GM18505 (cell line): Measurements from ENCODE around the gene ALDH3A2.

ENCODE experiments used
- ATAC-seq: cut with Tn5 transposase; IDR thresholded peaks from one replicate; pipeline ENCODE4 v1.9.1; 2021; ENCODE audit not compliant: unreplicated experiment
- POLR2A ChIP-seq: IDR thresholded peaks from 4 replicates; pipeline ENCODE4 v1.6.1; 2011; ENCODE audit warnings: borderline replicate concordance; ENCODE audit not compliant: insufficient read depth, insufficient read length; ENCODE audit errors: extremely low read depth

The ALDH3A2 gene

DNA sequence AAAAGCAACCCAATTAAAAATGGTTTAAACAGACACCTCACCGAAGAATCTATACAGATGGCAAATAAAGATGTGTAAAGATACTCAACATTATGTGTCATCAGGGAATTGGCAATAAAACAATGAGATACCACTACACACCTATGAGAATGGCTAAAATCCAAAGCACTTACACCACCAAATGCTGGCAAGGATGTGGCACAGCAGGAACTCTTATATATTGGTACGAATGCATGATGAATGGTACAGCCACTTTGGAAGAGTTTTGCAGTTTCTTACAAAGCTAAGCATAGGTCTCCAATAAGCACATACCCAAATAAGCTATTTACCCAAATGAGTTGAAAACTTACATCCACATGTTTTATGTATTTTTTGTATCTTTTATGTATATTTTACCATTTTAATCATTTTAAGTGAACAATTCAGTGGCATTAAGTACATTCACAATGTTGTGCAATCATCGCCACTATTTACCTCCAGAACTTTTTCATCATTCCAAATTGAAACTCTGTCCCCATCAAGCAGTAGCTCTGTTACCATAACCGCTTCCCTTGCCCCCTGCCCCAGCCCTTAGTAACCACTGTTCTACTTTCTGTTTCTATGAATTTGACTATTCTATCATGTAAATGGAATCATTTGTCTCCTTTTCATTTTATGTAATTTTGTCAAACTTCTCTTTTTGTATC lies 6.7 kb upstream of the ALDH3A2 start:
- no peak for ATAC-seq

DNA sequence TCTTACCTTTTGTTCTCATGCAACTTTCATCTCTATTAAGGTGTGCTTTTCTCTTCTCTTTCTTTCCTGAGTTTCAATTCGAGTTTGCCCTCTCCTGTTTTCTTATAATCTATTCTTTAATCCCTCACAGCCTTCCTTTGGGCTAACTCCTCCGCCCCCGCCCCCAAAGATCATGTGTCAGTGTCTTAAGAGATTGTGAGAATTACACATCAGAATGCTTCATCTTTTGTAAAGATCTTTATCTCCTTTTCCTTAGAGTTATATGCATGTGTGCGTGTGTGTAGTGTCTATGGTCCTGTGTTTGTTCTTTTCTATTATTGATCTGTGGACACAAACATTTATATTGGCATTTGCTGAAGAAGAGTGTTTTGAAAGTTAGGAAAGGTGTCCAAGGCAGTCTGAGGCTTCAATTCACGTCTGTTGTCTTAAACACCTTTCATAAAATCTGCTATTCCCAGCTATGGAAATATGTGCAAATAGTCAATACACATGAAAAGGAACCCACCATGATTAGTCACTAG lies 6.1 kb upstream of the ALDH3A2 start:
- TF ChIP-seq POLR2A: no peak
- ATAC-seq: no peak

More for the DNA sequence above, 6.7 kb upstream of the ALDH3A2 start:
- no peak for TF ChIP-seq POLR2A

- ATAC-seq: no peak
- TF ChIP-seq POLR2A: no peak
These were observed 3.9 kb upstream of the ALDH3A2 start for GRCh38 chr17:19644493-19645210.

GRCh38 chr17:19645734-19646201 lies 2.8 kb upstream of the ALDH3A2 start:
- TF ChIP-seq POLR2A: no peak
- ATAC-seq: no peak

GRCh38 chr17:19646788-19647696 lies 1.5 kb upstream of the ALDH3A2 start:
- no peak for ATAC-seq
- TF ChIP-seq POLR2A: no peak

- TF ChIP-seq POLR2A: no peak
- peak; percentile 42 for ATAC-seq
These were observed 665 bp upstream of the ALDH3A2 start for GRCh38 chr17:19647697-19648474.

- ATAC-seq: no peak
- TF ChIP-seq POLR2A: no peak
These were observed 657 bp downstream of the ALDH3A2 start for GRCh38 chr17:19649274-19649541.

- no peak for ATAC-seq
- TF ChIP-seq POLR2A: no peak
These were observed 2.3 kb downstream of the ALDH3A2 start for GRCh38 chr17:19650826-19651225.

DNA sequence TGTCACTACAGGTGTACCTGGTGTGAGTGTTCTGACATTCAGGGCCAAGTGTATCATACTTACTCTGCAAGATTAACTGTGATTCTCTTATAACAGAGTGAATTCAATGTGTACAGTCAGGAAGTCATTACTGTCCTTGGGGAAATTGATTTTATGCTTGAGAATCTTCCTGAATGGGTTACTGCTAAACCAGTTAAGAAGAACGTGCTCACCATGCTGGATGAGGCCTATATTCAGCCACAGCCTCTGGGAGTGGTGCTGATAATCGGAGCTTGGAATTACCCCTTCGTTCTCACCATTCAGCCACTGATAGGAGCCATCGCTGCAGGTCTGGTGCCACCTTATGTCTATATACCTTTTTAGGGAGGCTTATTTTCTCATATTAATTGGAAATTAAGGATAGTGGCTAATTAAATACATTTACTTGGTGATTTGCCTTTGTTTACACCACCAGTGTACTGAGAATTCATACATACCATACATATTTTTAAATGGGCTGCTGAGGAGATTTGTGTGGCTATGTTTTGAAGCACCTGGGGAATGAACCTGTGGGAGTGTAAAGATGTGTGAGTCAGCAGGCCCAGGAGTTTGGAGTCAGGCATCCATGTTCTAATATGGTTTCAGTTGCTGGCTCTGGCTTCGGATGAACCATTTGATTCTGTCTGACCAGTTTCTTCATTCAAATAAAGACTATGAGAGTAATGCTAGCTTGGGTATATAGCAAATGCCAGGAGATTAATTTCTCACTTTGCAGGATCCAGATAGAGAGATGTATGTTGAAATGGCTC lies 3.1 kb downstream of the ALDH3A2 start:
- no peak for ATAC-seq
- TF ChIP-seq POLR2A: no peak

GRCh38 chr17:19652595-19652994 lies 4.0 kb downstream of the ALDH3A2 start:
- TF ChIP-seq POLR2A: no peak
- ATAC-seq: no peak

DNA sequence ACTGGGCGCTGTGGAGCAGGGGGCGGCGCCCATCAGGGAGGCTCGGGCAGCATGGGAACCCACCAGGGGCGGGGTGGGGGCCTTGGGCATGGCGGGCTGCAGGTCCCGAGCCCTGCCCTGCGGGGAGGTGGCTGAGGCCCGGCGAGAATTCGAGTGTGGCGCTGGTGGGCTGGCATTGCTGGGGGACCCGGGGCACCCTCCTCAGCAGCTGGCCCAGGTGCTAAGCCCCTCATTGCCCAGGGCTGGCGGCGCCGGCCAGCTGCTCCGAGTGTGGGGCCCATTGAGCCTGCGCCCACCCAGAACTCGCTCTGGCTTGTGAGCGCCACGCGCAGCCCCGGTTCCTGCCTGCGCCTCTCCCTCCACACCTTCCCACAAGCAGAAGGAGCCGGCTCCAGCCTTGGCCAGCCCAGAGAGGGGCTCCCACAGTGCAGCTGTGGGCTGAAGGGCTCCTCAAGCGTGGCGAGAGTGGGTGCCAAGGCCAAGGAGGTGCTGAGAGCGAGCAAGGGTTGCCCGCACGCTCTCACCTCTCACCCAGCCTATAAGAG lies 5.9 kb downstream of the ALDH3A2 start:
- TF ChIP-seq POLR2A: no peak
- no peak for ATAC-seq

- no peak for ATAC-seq
These were observed 6.3 kb downstream of the ALDH3A2 start for GRCh38 chr17:19654896-19655295.

More at GRCh38 chr17:19654896-19655295, 6.3 kb downstream of the ALDH3A2 start:
- no peak for TF ChIP-seq POLR2A
